ENCODE data around the gene VAPA. TPM values are rescaled to one million over a fixed set of nuclear protein-coding genes. Genes with fewer than 3 reads are reported as not detected.

The VAPA gene
- total and polyA plus RNA-seq, 9 of the 15 experiments (the other 6 are each of a cell fraction or from before 2014, with no cell fraction given), result 219 to 902 (median 526) TPM

DNA sequence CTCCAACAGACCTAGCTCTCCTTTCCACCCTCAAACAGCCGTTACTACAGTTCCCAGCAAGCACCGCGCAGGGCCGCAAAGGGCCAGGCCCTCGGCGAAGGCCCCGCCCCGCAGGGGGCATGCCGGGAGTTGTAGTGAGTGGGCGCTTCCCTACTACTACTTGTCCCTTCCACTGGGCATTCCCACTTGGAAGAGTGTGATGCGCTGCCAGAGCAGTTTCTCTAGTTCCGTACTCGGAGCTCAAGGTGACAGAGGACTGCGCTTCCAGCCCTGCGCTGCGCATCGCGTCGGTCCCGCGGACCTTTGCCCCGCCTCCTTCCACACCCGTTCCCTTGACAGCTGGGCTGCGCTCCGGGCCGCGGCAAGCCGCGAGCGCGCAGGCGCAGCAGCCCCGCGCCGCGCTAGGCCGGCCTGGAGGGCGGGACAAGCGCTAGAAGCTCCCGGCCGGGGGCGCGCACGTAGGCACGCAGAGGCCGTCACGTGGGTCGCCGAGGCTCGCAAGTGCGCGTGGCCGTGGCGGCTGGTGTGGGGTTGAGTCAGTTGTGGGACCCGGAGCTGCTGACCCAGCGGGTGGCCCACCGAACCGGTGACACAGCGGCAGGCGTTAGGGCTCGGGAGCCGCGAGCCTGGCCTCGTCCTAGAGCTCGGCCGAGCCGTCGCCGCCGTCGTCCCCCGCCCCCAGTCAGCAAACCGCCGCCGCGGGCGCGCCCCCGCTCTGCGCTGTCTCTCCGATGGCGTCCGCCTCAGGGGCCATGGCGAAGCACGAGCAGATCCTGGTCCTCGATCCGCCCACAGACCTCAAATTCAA is at the start of gene VAPA (continued):
- TF ChIP-seq, protein P1, sequence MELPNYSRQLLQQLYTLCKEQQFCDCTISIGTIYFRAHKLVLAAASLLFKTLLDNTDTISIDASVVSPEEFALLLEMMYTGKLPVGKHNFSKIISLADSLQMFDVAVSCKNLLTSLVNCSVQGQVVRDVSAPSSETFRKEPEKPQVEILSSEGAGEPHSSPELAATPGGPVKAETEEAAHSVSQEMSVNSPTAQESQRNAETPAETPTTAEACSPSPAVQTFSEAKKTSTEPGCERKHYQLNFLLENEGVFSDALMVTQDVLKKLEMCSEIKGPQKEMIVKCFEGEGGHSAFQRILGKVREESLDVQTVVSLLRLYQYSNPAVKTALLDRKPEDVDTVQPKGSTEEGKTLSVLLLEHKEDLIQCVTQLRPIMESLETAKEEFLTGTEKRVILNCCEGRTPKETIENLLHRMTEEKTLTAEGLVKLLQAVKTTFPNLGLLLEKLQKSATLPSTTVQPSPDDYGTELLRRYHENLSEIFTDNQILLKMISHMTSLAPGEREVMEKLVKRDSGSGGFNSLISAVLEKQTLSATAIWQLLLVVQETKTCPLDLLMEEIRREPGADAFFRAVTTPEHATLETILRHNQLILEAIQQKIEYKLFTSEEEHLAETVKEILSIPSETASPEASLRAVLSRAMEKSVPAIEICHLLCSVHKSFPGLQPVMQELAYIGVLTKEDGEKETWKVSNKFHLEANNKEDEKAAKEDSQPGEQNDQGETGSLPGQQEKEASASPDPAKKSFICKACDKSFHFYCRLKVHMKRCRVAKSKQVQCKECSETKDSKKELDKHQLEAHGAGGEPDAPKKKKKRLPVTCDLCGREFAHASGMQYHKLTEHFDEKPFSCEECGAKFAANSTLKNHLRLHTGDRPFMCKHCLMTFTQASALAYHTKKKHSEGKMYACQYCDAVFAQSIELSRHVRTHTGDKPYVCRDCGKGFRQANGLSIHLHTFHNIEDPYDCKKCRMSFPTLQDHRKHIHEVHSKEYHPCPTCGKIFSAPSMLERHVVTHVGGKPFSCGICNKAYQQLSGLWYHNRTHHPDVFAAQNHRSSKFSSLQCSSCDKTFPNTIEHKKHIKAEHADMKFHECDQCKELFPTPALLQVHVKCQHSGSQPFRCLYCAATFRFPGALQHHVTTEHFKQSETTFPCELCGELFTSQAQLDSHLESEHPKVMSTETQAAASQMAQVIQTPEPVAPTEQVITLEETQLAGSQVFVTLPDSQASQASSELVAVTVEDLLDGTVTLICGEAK (IDR thresholded peaks at IDR 0.05), result no peak
- TF ChIP-seq, protein P1 (CRISPR knock-in tag; IDR thresholded peaks at IDR 0.05), result no peak
- TF ChIP-seq POLR2G (IDR thresholded peaks at IDR 0.05; ENCODE audit: low read depth, low read length) (peak; percentile 91), ZNF253 (CRISPR knock-in tag; conservative IDR thresholded peaks at IDR 0.05) (no peak), ILK (tag; IDR thresholded peaks at IDR 0.05; ENCODE audit: borderline replicate concordance, low read depth) (no peak), BCOR (IDR thresholded peaks at IDR 0.05) (no peak), ZSCAN32 (CRISPR knock-in tag; IDR thresholded peaks at IDR 0.05) (peak; percentile 85), MLLT1 (IDR thresholded peaks at IDR 0.05) (peak; percentile 88 to 94), NCOA4 (IDR thresholded peaks at IDR 0.05; ENCODE audit: partially characterized antibody) (no peak), ZNF583 (CRISPR knock-in tag; IDR thresholded peaks at IDR 0.05) (peak; percentile 65; the same call in 1 of the 2 replicates), CBFB (CRISPR knock-in tag; IDR thresholded peaks at IDR 0.05) (no peak), SPI1 (IDR thresholded peaks at IDR 0.05; ENCODE audit: borderline replicate concordance, low read depth, low read length) (0 out of 2 replicates have a peak, but pooled peaks have one; percentile 41), XRCC5 (IDR thresholded peaks at IDR 0.05; ENCODE audit: low read depth, low read length) (peak; percentile 51; the same call in 1 of the 2 replicates)
- TF ChIP-seq, protein P2, sequence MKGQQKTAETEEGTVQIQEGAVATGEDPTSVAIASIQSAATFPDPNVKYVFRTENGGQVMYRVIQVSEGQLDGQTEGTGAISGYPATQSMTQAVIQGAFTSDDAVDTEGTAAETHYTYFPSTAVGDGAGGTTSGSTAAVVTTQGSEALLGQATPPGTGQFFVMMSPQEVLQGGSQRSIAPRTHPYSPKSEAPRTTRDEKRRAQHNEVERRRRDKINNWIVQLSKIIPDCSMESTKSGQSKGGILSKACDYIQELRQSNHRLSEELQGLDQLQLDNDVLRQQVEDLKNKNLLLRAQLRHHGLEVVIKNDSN (CRISPR knock-in tag; IDR thresholded peaks at IDR 0.05), result peak; percentile 97
- TF ChIP-seq, protein P3, sequence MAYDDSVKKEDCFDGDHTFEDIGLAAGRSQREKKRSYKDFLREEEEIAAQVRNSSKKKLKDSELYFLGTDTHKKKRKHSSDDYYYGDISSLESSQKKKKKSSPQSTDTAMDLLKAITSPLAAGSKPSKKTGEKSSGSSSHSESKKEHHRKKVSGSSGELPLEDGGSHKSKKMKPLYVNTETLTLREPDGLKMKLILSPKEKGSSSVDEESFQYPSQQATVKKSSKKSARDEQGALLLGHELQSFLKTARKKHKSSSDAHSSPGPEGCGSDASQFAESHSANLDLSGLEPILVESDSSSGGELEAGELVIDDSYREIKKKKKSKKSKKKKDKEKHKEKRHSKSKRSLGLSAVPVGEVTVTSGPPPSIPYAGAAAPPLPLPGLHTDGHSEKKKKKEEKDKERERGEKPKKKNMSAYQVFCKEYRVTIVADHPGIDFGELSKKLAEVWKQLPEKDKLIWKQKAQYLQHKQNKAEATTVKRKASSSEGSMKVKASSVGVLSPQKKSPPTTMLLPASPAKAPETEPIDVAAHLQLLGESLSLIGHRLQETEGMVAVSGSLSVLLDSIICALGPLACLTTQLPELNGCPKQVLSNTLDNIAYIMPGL (CRISPR knock-in tag; IDR thresholded peaks at IDR 0.05), result peak; percentile 85; the same call in 1 of the 2 replicates
